Endothelial cell of umbilical vein (primary cell): ENCODE results near the gene H3-3A. TPM values are rescaled to one million over a fixed set of nuclear protein-coding genes. Genes with fewer than 3 reads are reported as not detected.

ENCODE experiments used
- BruUV-seq: library from RNA; stranded (reverse); fragments of 400-500 nt; replicated peaks from 2 replicates; lab custom pipeline; 2021; lab: Mats Ljungman, UMichigan
- CTCF ChIA-PET: fragments of 300-600, 350-600 bp; sonication (Branson Sonifier 250); formaldehyde crosslinking; loops from one replicate; lab custom pipeline; 2021; ENCODE audit warnings: antibody characterized with exemption, inconsistent platforms; lab: Charles Lee
- POLR2A ChIA-PET: fragments of 300-600, 350-600 bp; sonication (Branson Sonifier 250); formaldehyde crosslinking; loops from one replicate; lab custom pipeline; 2021; ENCODE audit warnings: antibody characterized with exemption, inconsistent platforms; lab: Charles Lee
- DNase-seq: peaks from one replicate; pipeline ENCODE4 v3.0.0-alpha.2; 2011; ENCODE audit warnings: low read depth, low spot score
- FAIRE-seq: peaks from 2 replicates; lab custom pipeline; 2011; peaks lifted over from hg19 to GRCh38; lab: Jason Lieb, UNC
- H2AFZ ChIP-seq: 2 replicates; pipeline ENCODE4 v1.6.0; 2012; ENCODE audit warnings: low read depth, low read length, control low read depth, inconsistent platforms
- H3K27ac ChIP-seq: 2 replicates; pipeline ENCODE4 v1.5.1; 2011; ENCODE audit warnings: low read depth, mild to moderate bottlenecking, control low read depth, low read length, moderate library complexity; ENCODE audit not compliant: insufficient read depth
- H3K27me3 ChIP-seq, 2 experiments: 2 replicates each; pipeline versions ENCODE4 v1.6.0 to v1.6.1; 2011; ENCODE audit warnings: low read length in 2 of 2, mixed read lengths in 1 of 2; ENCODE audit not compliant: control insufficient read depth in 2 of 2, insufficient read depth in 2 of 2
- H3K36me3 ChIP-seq, 2 experiments: 2 replicates in 1 of 2; 3 replicates in 1 of 2; pipeline ENCODE4 v1.5.1; 2011; ENCODE audit warnings: low read length in 2 of 2, mild to moderate bottlenecking in 1 of 2, moderate library complexity in 1 of 2; ENCODE audit not compliant: control insufficient read depth in 2 of 2, insufficient read depth in 2 of 2; ENCODE audit errors: extremely low read depth in 1 of 2
- H3K4me1 ChIP-seq: 3 replicates; pipeline ENCODE4 v1.5.1; 2011; ENCODE audit warnings: mild to moderate bottlenecking, low read length; ENCODE audit not compliant: control insufficient read depth, insufficient read depth; ENCODE audit errors: extremely low read depth
- H3K4me2 ChIP-seq: 2 replicates; pipeline ENCODE4 v1.6.1; 2011; ENCODE audit warnings: low read length, control low read depth, mixed read lengths; ENCODE audit not compliant: insufficient read depth
- H3K4me3 ChIP-seq, 3 experiments: fragments of 200-600 bp in 1 of 3; sonication (generic), shearing (Covaris generic) in 1 of 3; replicated peaks in 1 of 3; 2 replicates each; pipeline ENCODE4 v1.5.1; 2011 to 2016; ENCODE audit warnings: control low read depth in 3 of 3, low read length in 3 of 3, mild to moderate bottlenecking in 2 of 3, inconsistent platforms in 1 of 3, low read depth in 1 of 3, moderate library complexity in 1 of 3; ENCODE audit not compliant: insufficient read depth in 1 of 3
- H3K79me2 ChIP-seq: 2 replicates; pipeline ENCODE4 v1.6.0; 2012; ENCODE audit warnings: low read length, inconsistent platforms; ENCODE audit not compliant: control insufficient read depth, insufficient read depth
- H3K9ac ChIP-seq: replicated peaks from 2 replicates; pipeline ENCODE3; 2011; ENCODE audit warnings: low read length, control low read depth; ENCODE audit not compliant: insufficient read depth; ENCODE audit errors: extremely low read depth
- H3K9me1 ChIP-seq: replicated peaks from 3 replicates; pipeline ENCODE4 v1.6.0; 2011; ENCODE audit warnings: mild to moderate bottlenecking, low read length; ENCODE audit not compliant: control insufficient read depth, insufficient read depth; ENCODE audit errors: extremely low read depth
- H3K9me3 ChIP-seq: replicated peaks from 2 replicates; pipeline ENCODE4 v1.5.1; 2012; ENCODE audit warnings: low read length, inconsistent platforms; ENCODE audit not compliant: control insufficient read depth, insufficient read depth
- H4K20me1 ChIP-seq: replicated peaks from 2 replicates; pipeline ENCODE3; 2011; ENCODE audit warnings: mild to moderate bottlenecking, low read length; ENCODE audit not compliant: control insufficient read depth, insufficient read depth; ENCODE audit errors: extremely low read depth
- CTCF ChIP-seq, 2 donors: IDR thresholded peaks; 1 replicate in 1 of 2; 2 replicates in 1 of 2; pipeline ENCODE4 v1.5.1; 2011; ENCODE audit warnings: low read length in 2 of 2, mild to moderate bottlenecking in 2 of 2, moderate library complexity in 2 of 2, control low read depth in 1 of 2, inconsistent platforms in 1 of 2, low read depth in 1 of 2; ENCODE audit not compliant: insufficient read depth in 1 of 2; ENCODE audit errors: extremely low read depth in 1 of 2
- EZH2 ChIP-seq: IDR thresholded peaks from 2 replicates; pipeline ENCODE4 v1.6.1; 2012; ENCODE audit warnings: borderline replicate concordance, low read depth, mild to moderate bottlenecking, moderate library complexity, low read length, inconsistent platforms; ENCODE audit not compliant: severe bottlenecking
- FOS ChIP-seq: IDR thresholded peaks from 2 replicates; pipeline ENCODE4 v1.6.1; 2011; ENCODE audit warnings: mild to moderate bottlenecking, low read length, moderate library complexity, borderline replicate concordance; ENCODE audit not compliant: insufficient read depth
- GATA2 ChIP-seq: IDR thresholded peaks from 2 replicates; pipeline ENCODE4 v1.7.0; 2011; ENCODE audit warnings: low read depth, mild to moderate bottlenecking, moderate library complexity, mixed read lengths, low read length; ENCODE audit not compliant: insufficient read length, insufficient read depth
- JUN ChIP-seq: IDR thresholded peaks from 2 replicates; pipeline ENCODE4 v1.6.1; 2011; ENCODE audit warnings: borderline replicate concordance, low read depth; ENCODE audit not compliant: insufficient read length, insufficient read depth
- MAX ChIP-seq: IDR thresholded peaks from 2 replicates; pipeline ENCODE4 v1.6.1; 2011; ENCODE audit not compliant: insufficient read depth, insufficient read length
- MYC ChIP-seq: IDR thresholded peaks from one replicate; pipeline ENCODE4 v1.6.1; 2011; ENCODE audit warnings: mild to moderate bottlenecking, low read depth, low read length
- POLR2A ChIP-seq: IDR thresholded peaks from 2 replicates; pipeline ENCODE4 v1.6.1; 2012; ENCODE audit warnings: low read depth, mild to moderate bottlenecking, control low read depth, low read length
- POLR2AphosphoS5 ChIP-seq: IDR thresholded peaks from 2 replicates; pipeline ENCODE4 v1.6.1; 2012; ENCODE audit warnings: low read depth, mild to moderate bottlenecking, control low read depth, low read length, moderate library complexity; ENCODE audit not compliant: insufficient read depth
- dilution Hi-C: fragments of 300-500 bp; cut with MboI; formaldehyde crosslinking; loops from one replicate; pipeline ENCODE4 v1.15.0; 2019; ENCODE audit warnings: low sequenced_read_pairs; ENCODE audit not compliant: extremely low pct_ligation_motif_present
- intact Hi-C: fragments of 100-400 bp; cut with micrococcal nuclease; formaldehyde crosslinking; loops from one replicate; pipeline ENCODE4 v1.10.0; 2022
- polyA plus RNA-seq, 4 experiments: library from polyadenylated mRNA; depleted of rRNA in 3 of 4; stranded (reverse) in 3 of 4; unstranded in 1 of 4; fragments of >200 nt; gene quantifications; 2 replicates each; pipeline versions ENCODE4 v1.2.1 to v1.2.3, GENCODE V29; 2011 to 2012; ENCODE audit warnings: missing spikeins in 1 of 4
- total RNA-seq: library from RNA; stranded (reverse); gene quantifications from 2 replicates; pipeline ENCODE4 v1.2.3, GENCODE V29; 2021

The H3-3A gene
- total and polyA plus RNA-seq, 2 donors (not counting 3 experiments of a cell fraction or from before 2014, with no cell fraction given), result 426 to 477 TPM

DNA sequence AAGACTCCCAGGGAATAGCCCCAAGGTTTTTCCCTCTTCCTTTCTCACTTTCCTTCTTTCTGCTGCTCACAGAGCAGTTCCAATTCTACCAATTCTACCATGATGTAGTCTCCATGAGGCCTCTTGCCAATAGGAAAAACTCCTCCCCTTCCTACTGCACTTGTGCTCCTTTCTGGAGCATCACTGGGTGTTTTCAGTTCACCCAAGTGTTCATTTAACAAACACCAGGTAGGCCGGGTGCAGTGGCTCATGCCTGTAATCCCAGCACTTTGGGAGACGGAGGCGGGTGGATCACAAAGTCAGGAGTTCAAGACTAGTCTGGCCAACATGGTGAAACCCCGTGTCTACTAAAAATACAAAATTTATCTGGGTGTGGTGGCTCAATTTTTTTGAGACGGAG is 26.6 kb upstream of the H3-3A start:
- ChIA-PET POLR2A (no interaction called here), CTCF (no interaction called here)
- no peaks in the 10 kb centered on the region for H3K36me3 ChIP-seq
- no peak overlapping the region for H3K4me3 ChIP-seq
- H3K4me2 ChIP-seq, result no peak overlapping the region
- no peak overlapping the region for H3K9ac ChIP-seq
- FAIRE-seq (no peak), DNase-seq (no peak)
- no peaks in the 10 kb centered on the region for H4K20me1 ChIP-seq
- H3K27ac ChIP-seq, result no peak overlapping the region
- dilution Hi-C loops (no loop called here), intact Hi-C loops (no loop called here)
- no peak for TF ChIP-seq MAX
- TF ChIP-seq POLR2A, result no peak
- no peak for TF ChIP-seq EZH2
- no peak for TF ChIP-seq JUN
- TF ChIP-seq GATA2, result no peak
- no peak for TF ChIP-seq CTCF (IDR thresholded peaks at IDR 0.05; ENCODE audit: extremely low read depth in 1 of 2, insufficient read depth in 1 of 2, low read depth in 1 of 2, low read length in 2 of 2)
- TF ChIP-seq MYC, result no peak
- TF ChIP-seq FOS, result no peak
- TF ChIP-seq POLR2AphosphoS5, result no peak
- peaks cover 0 to 1% of the 10 kb centered on the region in 2 experiments for H3K27me3 ChIP-seq
- no TSS peak for BruUV-seq
- H3K9me3 ChIP-seq, result no peaks in the 10 kb centered on the region
- H2AFZ ChIP-seq, result no peak overlapping the region
- no peaks in the 10 kb centered on the region for H3K9me1 ChIP-seq
- H3K79me2 ChIP-seq, result no peaks in the 10 kb centered on the region
- H3K4me1 ChIP-seq, result peaks cover 3% of the 10 kb centered on the region
